ENCODE results near the gene NPIPB9.
"Not testable (repeated sequence)": the region's sequence is repeated elsewhere in the genome, so short reads cannot be mapped to it uniquely, and the experiment has no call there.

DNA sequence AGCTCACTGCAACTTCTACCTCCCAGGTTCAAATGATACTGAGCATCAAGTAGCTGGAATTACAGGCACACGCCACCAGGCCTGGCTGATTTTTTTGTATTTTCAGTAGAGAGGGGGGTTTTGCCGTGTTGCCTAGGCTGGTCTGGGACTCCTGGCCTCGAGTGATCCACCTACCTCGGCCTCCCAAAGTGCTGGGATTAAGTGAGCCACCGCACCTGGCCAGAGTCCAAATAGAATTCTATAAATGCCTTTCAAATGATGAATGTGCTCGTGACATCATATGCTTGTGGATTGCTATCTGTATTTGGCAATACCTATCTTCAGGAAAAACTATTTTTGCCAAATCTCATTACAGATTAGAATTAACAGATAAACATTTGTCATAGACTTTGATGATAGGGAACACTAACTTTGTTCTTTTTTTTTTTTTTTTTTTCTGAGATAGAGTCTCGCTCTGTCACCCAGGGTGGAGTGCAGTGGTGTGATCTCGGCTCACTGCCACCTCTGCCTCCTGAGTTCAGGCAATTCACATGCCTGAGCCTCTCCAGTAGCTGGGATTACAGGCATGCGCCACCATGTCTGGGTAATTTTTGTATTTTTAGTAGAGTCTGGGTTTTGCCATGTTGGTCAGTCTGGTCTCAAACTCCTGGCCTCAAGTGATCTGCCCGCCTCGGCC, 56.0 kb downstream of the NPIPB9 start:
- not testable (repeated sequence) for TF ChIP-seq POLR2AphosphoS5 (IDR thresholded peaks at IDR 0.05)
- TF ChIP-seq, protein P1, sequence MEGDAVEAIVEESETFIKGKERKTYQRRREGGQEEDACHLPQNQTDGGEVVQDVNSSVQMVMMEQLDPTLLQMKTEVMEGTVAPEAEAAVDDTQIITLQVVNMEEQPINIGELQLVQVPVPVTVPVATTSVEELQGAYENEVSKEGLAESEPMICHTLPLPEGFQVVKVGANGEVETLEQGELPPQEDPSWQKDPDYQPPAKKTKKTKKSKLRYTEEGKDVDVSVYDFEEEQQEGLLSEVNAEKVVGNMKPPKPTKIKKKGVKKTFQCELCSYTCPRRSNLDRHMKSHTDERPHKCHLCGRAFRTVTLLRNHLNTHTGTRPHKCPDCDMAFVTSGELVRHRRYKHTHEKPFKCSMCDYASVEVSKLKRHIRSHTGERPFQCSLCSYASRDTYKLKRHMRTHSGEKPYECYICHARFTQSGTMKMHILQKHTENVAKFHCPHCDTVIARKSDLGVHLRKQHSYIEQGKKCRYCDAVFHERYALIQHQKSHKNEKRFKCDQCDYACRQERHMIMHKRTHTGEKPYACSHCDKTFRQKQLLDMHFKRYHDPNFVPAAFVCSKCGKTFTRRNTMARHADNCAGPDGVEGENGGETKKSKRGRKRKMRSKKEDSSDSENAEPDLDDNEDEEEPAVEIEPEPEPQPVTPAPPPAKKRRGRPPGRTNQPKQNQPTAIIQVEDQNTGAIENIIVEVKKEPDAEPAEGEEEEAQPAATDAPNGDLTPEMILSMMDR (IDR thresholded peaks at IDR 0.05): not testable (repeated sequence)

Measured in gastroesophageal sphincter (tissue), 3 donors.